Neural progenitor cell (in vitro differentiated cells): ENCODE measurements around the gene RB1. TPM values are rescaled to one million over a fixed set of nuclear protein-coding genes. Genes with fewer than 3 reads are reported as not detected.

Experiments
- DNase-seq: peaks from one replicate; pipeline ENCODE4 v3.0.0-alpha.2; 2016; ENCODE audit warnings: low spot score
- H2AFZ ChIP-seq: fragments of 200-600 bp; sonication (generic); replicated peaks from 2 replicates; pipeline ENCODE4 v1.6.1; 2016; ENCODE audit warnings: antibody characterized with exemption
- H3F3A ChIP-seq: fragments of 200-600 bp; sonication (generic); 2 replicates; pipeline ENCODE4 v1.6.1; 2016; ENCODE audit warnings: antibody characterized with exemption, low read depth
- H3K27ac ChIP-seq: fragments of 200-600 bp; sonication (generic); 2 replicates; pipeline ENCODE4 v1.5.1; 2016; ENCODE audit warnings: mild to moderate bottlenecking
- H3K27me3 ChIP-seq: fragments of 200-600 bp; sonication (generic); 2 replicates; pipeline ENCODE4 v1.6.1; 2016; ENCODE audit warnings: mild to moderate bottlenecking, moderate library complexity
- H3K36me3 ChIP-seq: fragments of 200-600 bp; sonication (generic); 2 replicates; pipeline ENCODE4 v1.5.1; 2016
- H3K4me1 ChIP-seq: fragments of 200-600 bp; sonication (generic); 2 replicates; pipeline ENCODE4 v1.6.1; 2016; ENCODE audit warnings: mixed run types
- H3K4me2 ChIP-seq: fragments of 200-600 bp; sonication (generic); 2 replicates; pipeline ENCODE4 v1.6.1; 2016
- H3K4me3 ChIP-seq: fragments of 200-600 bp; sonication (generic); 2 replicates; pipeline ENCODE4 v1.5.1; 2016
- H3K79me2 ChIP-seq: fragments of 200-600 bp; sonication (generic); 2 replicates; pipeline ENCODE4 v1.6.1; 2016; ENCODE audit warnings: low read depth
- H3K9ac ChIP-seq: fragments of 200-600 bp; sonication (generic); 2 replicates; pipeline ENCODE4 v1.6.1; 2016
- H3K9me3 ChIP-seq: fragments of 200-600 bp; sonication (generic); 2 replicates; pipeline ENCODE4 v1.5.1; 2016; ENCODE audit warnings: low read depth
- H4K20me1 ChIP-seq: fragments of 200-600 bp; sonication (generic); 2 replicates; pipeline ENCODE4 v1.6.1; 2016; ENCODE audit warnings: low read depth
- H3K27ac Mint-ChIP-seq: 3 replicates; pipeline ENCODE4 v1.8.0; 2021; ENCODE audit warnings: mixed read lengths
- H3K27me3 Mint-ChIP-seq: 2 replicates; pipeline ENCODE4 v1.8.0; 2022; ENCODE audit warnings: low read depth, mild to moderate bottlenecking, inconsistent platforms, moderate library complexity, mixed read lengths; ENCODE audit not compliant: insufficient read depth
- H3K36me3 Mint-ChIP-seq: 3 replicates; pipeline ENCODE4 v1.8.0; 2021; ENCODE audit warnings: mixed read lengths
- H3K4me1 Mint-ChIP-seq: 3 replicates; pipeline ENCODE4 v1.8.0; 2021; ENCODE audit warnings: mixed read lengths
- H3K4me3 Mint-ChIP-seq: 3 replicates; pipeline ENCODE4 v1.8.0; 2021; ENCODE audit warnings: mild to moderate bottlenecking, moderate library complexity, mixed read lengths
- H3K9me3 Mint-ChIP-seq: 3 replicates; pipeline ENCODE4 v1.8.0; 2020; ENCODE audit warnings: mixed read lengths
- EZH2 ChIP-seq: fragments of 200-600 bp; sonication (generic); IDR thresholded peaks from 2 replicates; pipeline ENCODE4 v1.6.1; 2017; ENCODE audit warnings: antibody characterized with exemption, mild to moderate bottlenecking, moderate library complexity
- EZH2phosphoT487 ChIP-seq: fragments of 200-600 bp; sonication (generic); IDR thresholded peaks from 2 replicates; pipeline ENCODE4 v1.6.1; 2017; ENCODE audit warnings: antibody characterized with exemption
- total RNA-seq: library from RNA; depleted of rRNA; stranded (reverse); fragments of >200 nt; gene quantifications from 2 replicates; pipeline ENCODE4 v1.2.3, GENCODE V29; 2015; ENCODE audit warnings: low replicate concordance
- TF ChIP-seq, protein P1 (sequence below): fragments of 200-600 bp; sonication (generic); IDR thresholded peaks from 2 replicates; pipeline ENCODE4 v1.5.1; 2017; ENCODE audit warnings: antibody characterized with exemption, mild to moderate bottlenecking

The RB1 gene
- total RNA-seq, 1 donor from 2014 or later: 39.5 TPM

DNA sequence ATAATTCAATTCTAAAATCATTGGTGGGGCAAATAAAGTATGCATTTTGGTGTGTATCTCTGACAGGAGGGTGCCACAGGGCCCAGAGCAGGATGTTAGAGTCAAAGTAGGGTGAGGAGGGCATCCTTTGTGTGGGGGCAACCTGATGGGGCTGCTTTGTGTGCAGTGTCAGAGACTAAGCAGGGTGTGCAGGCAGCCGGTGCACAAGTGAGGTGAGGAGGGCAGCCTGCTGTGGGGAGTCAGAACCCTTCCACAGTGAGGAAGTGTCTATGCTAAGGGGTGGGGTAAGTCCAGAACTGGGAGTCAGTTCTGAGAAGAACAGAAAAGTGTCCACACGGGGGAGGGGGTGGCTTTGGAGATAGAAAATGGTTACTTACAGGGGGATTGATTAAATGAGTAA lies 40.7 kb downstream of the RB1 start:
- no peak for TF ChIP-seq EZH2
- TF ChIP-seq, protein P1, sequence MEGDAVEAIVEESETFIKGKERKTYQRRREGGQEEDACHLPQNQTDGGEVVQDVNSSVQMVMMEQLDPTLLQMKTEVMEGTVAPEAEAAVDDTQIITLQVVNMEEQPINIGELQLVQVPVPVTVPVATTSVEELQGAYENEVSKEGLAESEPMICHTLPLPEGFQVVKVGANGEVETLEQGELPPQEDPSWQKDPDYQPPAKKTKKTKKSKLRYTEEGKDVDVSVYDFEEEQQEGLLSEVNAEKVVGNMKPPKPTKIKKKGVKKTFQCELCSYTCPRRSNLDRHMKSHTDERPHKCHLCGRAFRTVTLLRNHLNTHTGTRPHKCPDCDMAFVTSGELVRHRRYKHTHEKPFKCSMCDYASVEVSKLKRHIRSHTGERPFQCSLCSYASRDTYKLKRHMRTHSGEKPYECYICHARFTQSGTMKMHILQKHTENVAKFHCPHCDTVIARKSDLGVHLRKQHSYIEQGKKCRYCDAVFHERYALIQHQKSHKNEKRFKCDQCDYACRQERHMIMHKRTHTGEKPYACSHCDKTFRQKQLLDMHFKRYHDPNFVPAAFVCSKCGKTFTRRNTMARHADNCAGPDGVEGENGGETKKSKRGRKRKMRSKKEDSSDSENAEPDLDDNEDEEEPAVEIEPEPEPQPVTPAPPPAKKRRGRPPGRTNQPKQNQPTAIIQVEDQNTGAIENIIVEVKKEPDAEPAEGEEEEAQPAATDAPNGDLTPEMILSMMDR: no peak
- TF ChIP-seq EZH2phosphoT487: no peak
- no peak overlapping the region for H3K27ac Mint-ChIP-seq

DNA sequence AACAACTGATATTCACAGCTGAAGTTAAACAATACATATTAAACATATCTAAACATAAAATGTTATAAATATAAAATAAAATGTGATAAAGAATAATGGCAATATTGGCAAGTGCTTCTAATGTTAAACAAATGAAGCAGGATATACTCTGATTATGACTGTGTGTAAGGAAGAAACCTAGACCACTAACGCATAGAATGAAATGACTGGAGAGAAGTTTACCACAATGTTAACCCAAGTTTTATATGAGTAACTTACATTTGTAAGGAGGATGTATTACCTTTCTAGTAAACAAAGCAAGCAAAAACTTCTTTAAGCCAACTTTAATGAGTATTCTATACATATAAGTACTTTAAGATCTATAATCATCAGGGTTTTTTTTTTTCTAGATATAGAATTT lies 43.0 kb downstream of the RB1 start:
- no peaks in the 10 kb centered on the region for H3K4me1 ChIP-seq
- no peak overlapping the region for H3K27ac ChIP-seq
- H3K36me3 ChIP-seq: peaks cover 3% of the 10 kb centered on the region
- H3K79me2 ChIP-seq: no peaks in the 10 kb centered on the region
- H3F3A ChIP-seq: no peaks in the 10 kb centered on the region
- H3K9ac ChIP-seq: no peak overlapping the region
- no peak overlapping the region for H3K27ac Mint-ChIP-seq
- H3K27me3 ChIP-seq: no peaks in the 10 kb centered on the region
- no peak overlapping the region for H2AFZ ChIP-seq
- peaks cover 11% of the 10 kb centered on the region for H3K9me3 Mint-ChIP-seq
- DNase-seq: no peak
- no peaks in the 10 kb centered on the region for H3K27me3 Mint-ChIP-seq
- no peaks in the 10 kb centered on the region for H3K9me3 ChIP-seq
- H4K20me1 ChIP-seq: no peaks in the 10 kb centered on the region
- TF ChIP-seq EZH2 (no peak), EZH2phosphoT487 (no peak)
- TF ChIP-seq, protein P1: no peak
- no peaks in the 10 kb centered on the region for H3K4me1 Mint-ChIP-seq
- H3K4me2 ChIP-seq: no peak overlapping the region
- no peak overlapping the region for H3K4me3 Mint-ChIP-seq
- no peak overlapping the region for H3K4me3 ChIP-seq
- peaks cover 39% of the 10 kb centered on the region for H3K36me3 Mint-ChIP-seq

More for the DNA sequence above, 40.7 kb downstream of the RB1 start:
- Histone ChIP-seq H3K4me1 (no peaks in the 10 kb centered on the region), H3K4me3 (no peak overlapping the region), H3K27me3 (no peaks in the 10 kb centered on the region), H3K9ac (no peak overlapping the region), H3K36me3 (peaks cover 3% of the 10 kb centered on the region), H4K20me1 (no peaks in the 10 kb centered on the region), H3K79me2 (no peaks in the 10 kb centered on the region), H2AFZ (no peak overlapping the region), H3F3A (no peaks in the 10 kb centered on the region), H3K9me3 (peaks cover 11% of the 10 kb centered on the region), H3K27ac (no peak overlapping the region), H3K4me2 (no peak overlapping the region)
- H3K36me3 Mint-ChIP-seq: peaks cover 26% of the 10 kb centered on the region
- DNase-seq: no peak
- no peak overlapping the region for H3K4me3 Mint-ChIP-seq
- H3K4me1 Mint-ChIP-seq: no peaks in the 10 kb centered on the region
- H3K9me3 Mint-ChIP-seq: peaks cover 3% of the 10 kb centered on the region
- H3K27me3 Mint-ChIP-seq: no peaks in the 10 kb centered on the region

DNA sequence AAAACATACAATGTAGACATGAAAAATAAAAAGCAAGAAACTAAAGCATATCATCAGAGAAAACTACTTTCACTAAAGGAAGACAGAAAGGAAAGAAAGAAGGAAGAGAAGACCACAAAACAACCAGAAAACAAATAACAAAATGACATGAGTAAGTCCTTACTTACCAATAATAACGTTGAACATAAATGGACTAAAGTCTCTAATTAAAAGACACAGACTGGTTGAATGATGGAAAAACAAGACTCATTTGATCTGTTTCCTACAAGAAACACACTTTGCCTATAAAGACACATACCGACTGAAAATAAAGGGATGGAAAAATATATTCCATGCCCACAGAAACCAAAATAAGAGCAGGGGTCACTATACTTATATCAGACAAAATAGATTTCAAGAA lies 46.0 kb downstream of the RB1 start:
- Mint-ChIP-seq H3K4me1 (no peaks in the 10 kb centered on the region), H3K4me3 (no peak overlapping the region), H3K27me3 (no peaks in the 10 kb centered on the region), H3K9me3 (peaks cover 31% of the 10 kb centered on the region), H3K27ac (no peak overlapping the region), H3K36me3 (peaks cover 57% of the 10 kb centered on the region)
- Histone ChIP-seq H3K9ac (no peak overlapping the region), H3K4me2 (no peak overlapping the region), H3K4me3 (no peak overlapping the region), H4K20me1 (no peaks in the 10 kb centered on the region), H3F3A (no peaks in the 10 kb centered on the region), H3K4me1 (no peaks in the 10 kb centered on the region), H3K27ac (no peak overlapping the region), H2AFZ (no peak overlapping the region), H3K79me2 (no peaks in the 10 kb centered on the region), H3K36me3 (peaks cover 7% of the 10 kb centered on the region), H3K9me3 (peaks cover 6% of the 10 kb centered on the region), H3K27me3 (no peaks in the 10 kb centered on the region)
- TF ChIP-seq EZH2 (no peak), EZH2phosphoT487 (no peak)
- TF ChIP-seq, protein P1: no peak
- DNase-seq: no peak
